Smooth muscle cell (in vitro differentiated cells): ENCODE results near the gene STXBP4. TPM values are rescaled to one million over a fixed set of nuclear protein-coding genes. Genes with fewer than 3 reads are reported as not detected.

ENCODE experiments used
- DNase-seq: peaks from one replicate; lab custom pipeline; 2025; ENCODE audit not compliant: unreplicated experiment; lab: John Stamatoyannopoulos, UW
- H2AFZ ChIP-seq: fragments of 200-600 bp; sonication (generic); 2 replicates; pipeline ENCODE4 v1.6.0; 2016; ENCODE audit warnings: antibody characterized with exemption, low read depth, mild to moderate bottlenecking
- H3F3A ChIP-seq: fragments of 200-600 bp; sonication (generic); 2 replicates; pipeline ENCODE4 v1.6.0; 2017; ENCODE audit warnings: antibody characterized with exemption, low read depth
- H3K27ac ChIP-seq: fragments of 200-600 bp; sonication (generic); 2 replicates; pipeline ENCODE4 v1.5.1; 2016; ENCODE audit warnings: low read depth, mild to moderate bottlenecking
- H3K27me3 ChIP-seq: fragments of 200-600 bp; sonication (generic); 2 replicates; pipeline ENCODE4 v1.6.1; 2016; ENCODE audit warnings: low read depth, mild to moderate bottlenecking
- H3K36me3 ChIP-seq: fragments of 200-600 bp; sonication (generic); 2 replicates; pipeline ENCODE4 v1.5.1; 2016; ENCODE audit warnings: low read depth
- H3K4me1 ChIP-seq: fragments of 200-600 bp; sonication (generic); 2 replicates; pipeline ENCODE4 v1.5.1; 2016; ENCODE audit warnings: low read depth
- H3K4me2 ChIP-seq: fragments of 200-600 bp; sonication (generic); 2 replicates; pipeline ENCODE4 v1.6.0; 2016; ENCODE audit warnings: mild to moderate bottlenecking
- H3K4me3 ChIP-seq: fragments of 200-600 bp; sonication (generic); 2 replicates; pipeline ENCODE4 v1.5.1; 2016; ENCODE audit warnings: mild to moderate bottlenecking
- H3K79me2 ChIP-seq: fragments of 200-600 bp; sonication (generic); 2 replicates; pipeline ENCODE4 v1.6.0; 2016; ENCODE audit warnings: low read depth, mild to moderate bottlenecking
- H3K9ac ChIP-seq: fragments of 200-600 bp; sonication (generic); 2 replicates; pipeline ENCODE4 v1.6.0; 2016; ENCODE audit warnings: low read depth
- H3K9me3 ChIP-seq: fragments of 200-600 bp; sonication (generic); replicated peaks from 2 replicates; pipeline ENCODE4 v1.5.1; 2016; ENCODE audit warnings: low read depth
- H4K20me1 ChIP-seq: fragments of 200-600 bp; sonication (generic); 2 replicates; pipeline ENCODE4 v1.6.0; 2016; ENCODE audit warnings: low read depth
- CTCF ChIP-seq: fragments of 200-600 bp; sonication (generic); IDR thresholded peaks from 2 replicates; pipeline ENCODE4 v1.5.1; 2017; ENCODE audit warnings: borderline replicate concordance, mild to moderate bottlenecking, antibody characterized with exemption; ENCODE audit not compliant: insufficient read depth, poor library complexity, severe bottlenecking
- WGBS: methylation state at CpG from one replicate; pipeline ENCODE4 v1.1.7; 2016; ENCODE audit warnings: low lambda C conversion rate; 5-methylcytosine and 5-hydroxymethylcytosine counted together
- polyA plus RNA-seq: library from polyadenylated mRNA; unstranded; fragments of >200 nt; fragmentation: Nextera tagmentation; extraction: Ambion mirVana; gene quantifications from 2 replicates; pipeline ENCODE4 v1.2.1, GENCODE V29; 2016
- total RNA-seq: library from RNA; depleted of rRNA; stranded (reverse); fragments of >200 nt; gene quantifications from 2 replicates; pipeline ENCODE4 v1.2.3, GENCODE V29; 2014

STXBP4 gene
- total and polyA plus RNA-seq, 2 experiments from 2014 or later: 5.7 to 59.5 TPM

DNA sequence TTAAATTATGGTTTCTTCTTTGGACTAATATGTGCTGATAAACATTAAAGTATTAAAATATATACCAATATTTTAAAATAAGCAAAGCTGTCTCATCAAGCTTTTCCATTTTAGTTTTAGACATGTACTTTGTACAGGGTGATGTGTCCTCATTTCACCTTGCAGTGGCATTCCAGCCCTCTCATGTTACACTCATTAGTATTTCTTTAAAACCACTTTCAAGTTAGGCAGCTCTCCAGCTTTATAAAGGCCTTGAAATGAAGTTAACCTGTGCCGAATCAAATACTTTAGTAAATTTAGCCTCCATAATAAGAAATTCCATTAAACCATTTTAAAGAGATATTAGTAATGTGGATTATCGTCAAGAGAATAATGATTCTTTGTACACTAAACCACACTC is 188.6 kb downstream of the STXBP4 start:
- Histone ChIP-seq H3K9ac (no peak overlapping the region), H3K27me3 (no peaks in the 10 kb centered on the region), H3K9me3 (no peaks in the 10 kb centered on the region), H3K4me1 (no peaks in the 10 kb centered on the region), H3K36me3 (no peaks in the 10 kb centered on the region), H4K20me1 (no peaks in the 10 kb centered on the region), H3K4me3 (no peak overlapping the region), H3K27ac (no peak overlapping the region), H3F3A (no peaks in the 10 kb centered on the region), H2AFZ (no peak overlapping the region), H3K79me2 (no peaks in the 10 kb centered on the region), H3K4me2 (no peak overlapping the region)
- WGBS: 84% methylated on average over 2 of the region's 2 CpGs
- DNase-seq: no peak
- no peak for TF ChIP-seq CTCF

DNA sequence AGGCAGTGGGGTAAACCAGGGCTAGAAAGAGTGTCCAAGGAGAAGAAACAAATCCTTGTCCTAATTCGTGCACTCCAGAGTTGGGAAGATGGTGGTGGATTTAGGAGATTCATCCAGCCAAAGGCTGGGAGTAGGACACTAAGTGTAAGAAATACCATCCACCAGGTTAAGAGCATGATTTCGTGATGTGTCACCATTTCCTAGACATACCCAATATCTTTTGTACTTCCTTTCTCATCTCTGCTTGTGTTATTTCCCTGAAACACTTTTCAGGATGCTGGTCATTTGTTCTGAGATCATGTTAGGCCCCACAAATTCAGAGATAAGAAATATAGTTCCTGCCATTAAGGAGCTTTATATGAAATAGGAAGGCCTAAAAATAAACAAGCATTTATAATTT is 189.9 kb downstream of the STXBP4 start:
- TF ChIP-seq CTCF: no peak
- WGBS: 90% methylated on average over 2 of the region's 2 CpGs
- H3K4me3 ChIP-seq: no peak overlapping the region
- H3K79me2 ChIP-seq: no peaks in the 10 kb centered on the region
- H2AFZ ChIP-seq: no peak overlapping the region
- H3K27ac ChIP-seq: no peak overlapping the region
- H3K36me3 ChIP-seq: no peaks in the 10 kb centered on the region
- H3K9ac ChIP-seq: no peak overlapping the region
- no peak overlapping the region for H3K4me2 ChIP-seq
- DNase-seq: no peak
- no peaks in the 10 kb centered on the region for H3K4me1 ChIP-seq
- no peaks in the 10 kb centered on the region for H3K27me3 ChIP-seq
- H3F3A ChIP-seq: no peaks in the 10 kb centered on the region
- no peaks in the 10 kb centered on the region for H4K20me1 ChIP-seq
- H3K9me3 ChIP-seq: no peaks in the 10 kb centered on the region

- 90% methylated on average over 2 of the region's 2 CpGs for WGBS
- H3K9ac ChIP-seq: no peak overlapping the region
- no peak overlapping the region for H2AFZ ChIP-seq
- no peaks in the 10 kb centered on the region for H3F3A ChIP-seq
- H3K9me3 ChIP-seq: no peaks in the 10 kb centered on the region
- H4K20me1 ChIP-seq: no peaks in the 10 kb centered on the region
- H3K79me2 ChIP-seq: no peaks in the 10 kb centered on the region
- H3K27me3 ChIP-seq: no peaks in the 10 kb centered on the region
- DNase-seq: no peak
- no peak overlapping the region for H3K4me2 ChIP-seq
- TF ChIP-seq CTCF: no peak
- H3K36me3 ChIP-seq: no peaks in the 10 kb centered on the region
- no peak overlapping the region for H3K27ac ChIP-seq
- H3K4me3 ChIP-seq: no peak overlapping the region
- H3K4me1 ChIP-seq: no peaks in the 10 kb centered on the region
Measured at GRCh38 chr17:55159251-55159650, 190.7 kb downstream of the STXBP4 start.

GRCh38 chr17:55160501-55160900 is 191.9 kb downstream of the STXBP4 start:
- H3K27ac ChIP-seq: no peak overlapping the region
- H3K79me2 ChIP-seq: no peaks in the 10 kb centered on the region
- no peak for DNase-seq
- no peak for TF ChIP-seq CTCF
- no peaks in the 10 kb centered on the region for H3F3A ChIP-seq
- 97% methylated on average over 7 of the region's 7 CpGs for WGBS
- H3K4me3 ChIP-seq: no peak overlapping the region
- H3K36me3 ChIP-seq: no peaks in the 10 kb centered on the region
- H4K20me1 ChIP-seq: no peaks in the 10 kb centered on the region
- H3K4me1 ChIP-seq: no peaks in the 10 kb centered on the region
- H3K27me3 ChIP-seq: no peaks in the 10 kb centered on the region
- H3K4me2 ChIP-seq: no peak overlapping the region
- H3K9ac ChIP-seq: no peak overlapping the region
- no peak overlapping the region for H2AFZ ChIP-seq
- H3K9me3 ChIP-seq: no peaks in the 10 kb centered on the region
